ENCODE data around the gene THEM4.
"Not testable (repeated sequence)": the region's sequence is repeated elsewhere in the genome, so short reads cannot be mapped to it uniquely, and the experiment has no call there.

The THEM4 gene

GRCh38 chr1:151858030-151858746 is 51.1 kb downstream of the THEM4 start:
- no peak for DNase-seq

GRCh38 chr1:151855933-151856332 is 53.4 kb downstream of the THEM4 start:
- no peak for DNase-seq

GRCh38 chr1:151855516-151855915 is 53.8 kb downstream of the THEM4 start:
- DNase-seq, result not testable (repeated sequence)

- no peak for DNase-seq
These were observed 54.7 kb downstream of the THEM4 start for GRCh38 chr1:151854658-151855057.

- DNase-seq, result no peak
These were observed 55.8 kb downstream of the THEM4 start, which contains the start of gene THEM5 for GRCh38 chr1:151853411-151853943. THEM5 (minus strand) TSS chr1:151853712; CDS start chr1:151853565, 147 bp downstream.

- no peak for DNase-seq
These were observed 56.6 kb downstream of the THEM4 start for GRCh38 chr1:151852733-151853132.

DNA sequence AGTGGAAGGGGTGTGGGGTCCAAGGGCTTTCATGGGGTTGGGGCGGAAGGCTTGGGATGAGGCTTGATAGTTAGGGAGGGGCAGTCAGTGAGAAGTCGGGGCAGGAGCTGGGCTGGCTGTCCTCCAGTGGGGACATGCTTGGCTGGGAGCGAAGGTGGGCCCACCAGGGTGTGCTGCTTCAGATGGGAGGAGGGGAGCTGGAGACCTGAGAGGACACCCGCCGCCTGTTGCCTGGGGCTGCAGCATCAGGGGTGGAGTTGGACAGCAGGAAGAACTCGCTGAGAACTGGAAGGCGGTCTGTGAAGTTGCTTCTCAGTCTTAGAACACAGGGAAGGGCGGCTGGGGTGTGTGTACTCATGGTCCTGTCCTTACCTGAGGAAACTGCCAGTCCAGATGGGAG is 57.4 kb downstream of the THEM4 start:
- DNase-seq, result no peak

DNA sequence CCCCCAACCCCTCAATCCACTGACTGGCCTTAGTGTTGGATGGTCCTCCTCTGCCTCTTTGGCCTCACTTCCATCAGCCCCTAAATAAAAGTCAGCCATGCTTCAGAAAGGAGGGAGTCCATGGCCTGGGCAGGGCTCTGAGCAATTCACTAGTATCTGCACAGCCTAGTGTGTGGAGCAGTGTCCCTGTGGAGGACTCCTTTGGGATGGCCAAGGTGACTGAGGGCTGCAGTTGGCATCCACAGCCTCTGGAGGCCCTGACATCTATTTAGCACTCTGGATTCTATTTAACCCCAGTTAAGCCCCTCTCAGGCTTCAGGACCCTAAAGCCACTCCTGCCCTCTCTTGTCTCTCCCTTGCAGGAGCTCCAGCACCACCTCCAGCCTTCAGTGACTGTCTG is 59.4 kb downstream of the THEM4 start:
- DNase-seq, result no peak

DNA sequence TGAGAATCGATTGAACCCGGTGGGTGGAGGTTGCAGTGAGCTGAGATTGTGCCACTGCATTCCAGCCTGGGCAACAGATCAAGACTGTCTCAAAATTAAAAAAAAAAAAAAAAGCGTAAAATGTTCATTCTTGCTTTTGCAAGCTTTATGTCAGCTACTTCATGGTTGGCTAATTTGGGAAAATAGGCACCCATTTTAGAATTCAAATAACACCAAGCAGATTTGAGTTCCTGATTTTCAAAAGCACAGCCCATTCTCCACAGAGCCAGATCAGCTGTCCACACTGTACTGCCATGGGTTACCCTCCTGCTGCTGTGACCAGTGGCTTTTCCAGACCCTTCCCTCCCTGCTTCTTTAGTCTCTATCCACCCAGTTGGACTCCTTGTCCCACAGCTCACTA is 60.2 kb downstream of the THEM4 start:
- no peak for DNase-seq

DNA sequence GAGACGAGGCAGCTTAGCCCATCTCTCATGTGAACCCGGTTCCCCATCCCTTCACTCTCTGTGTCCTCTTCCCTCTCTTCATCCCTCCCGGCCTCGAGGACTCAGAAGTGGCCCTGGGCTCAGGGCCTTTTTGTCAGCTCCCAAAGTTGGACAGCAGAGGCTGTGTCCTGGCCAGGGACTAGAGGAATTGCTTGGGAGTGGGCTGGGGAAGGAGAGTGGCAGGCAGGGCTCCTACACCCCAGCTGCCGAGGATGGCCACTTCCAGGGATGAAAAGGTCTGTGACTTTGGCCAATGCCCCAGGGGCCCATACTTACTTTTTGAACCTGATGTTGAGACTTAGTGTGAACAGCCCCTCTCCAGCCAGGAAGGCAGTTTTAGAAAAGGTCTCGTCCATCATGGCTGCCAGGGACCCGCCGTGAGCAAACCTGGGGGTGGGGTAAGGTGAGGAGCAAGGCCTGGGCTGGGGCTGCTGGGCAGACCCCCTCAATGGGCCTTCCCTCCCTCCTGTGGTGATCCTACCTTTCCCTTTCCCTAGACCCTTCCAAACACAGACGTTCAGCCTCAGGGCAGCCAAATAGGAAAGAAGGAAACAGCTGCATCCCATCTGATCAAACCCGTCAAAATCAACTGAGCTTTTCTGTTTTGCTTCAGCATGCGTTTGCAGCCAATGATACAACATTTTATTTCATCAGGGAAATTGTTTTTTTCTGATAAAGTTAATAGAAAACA is 61.3 kb downstream of the THEM4 start:
- DNase-seq, result no peak

DNA sequence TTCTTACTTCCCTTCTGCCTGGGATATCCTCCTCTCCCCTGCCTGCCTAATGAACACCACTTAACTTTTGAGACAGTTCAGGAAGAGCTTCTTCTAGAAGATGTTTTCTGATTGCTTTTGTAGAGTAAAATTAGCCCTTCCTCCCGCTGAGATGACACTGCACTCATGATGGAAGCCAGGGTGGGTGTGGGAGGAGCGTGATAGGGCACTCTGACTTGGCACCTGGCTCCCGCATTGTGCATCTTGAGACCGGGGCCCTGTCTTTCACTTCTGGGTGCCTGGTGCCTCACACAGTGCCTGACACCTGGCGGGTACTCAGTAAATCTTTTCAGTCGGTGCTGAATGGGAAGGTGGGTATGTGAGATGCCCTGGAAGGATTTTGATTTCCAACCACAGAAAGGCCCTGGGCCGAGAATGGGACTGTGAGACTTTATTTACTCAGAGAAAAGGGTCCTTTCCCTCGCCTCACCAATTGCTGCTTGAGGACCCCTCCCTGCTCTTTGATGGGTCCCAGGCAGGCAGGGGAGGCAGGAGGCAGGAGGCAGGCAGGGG is 62.5 kb downstream of the THEM4 start:
- DNase-seq, result no peak

DNA sequence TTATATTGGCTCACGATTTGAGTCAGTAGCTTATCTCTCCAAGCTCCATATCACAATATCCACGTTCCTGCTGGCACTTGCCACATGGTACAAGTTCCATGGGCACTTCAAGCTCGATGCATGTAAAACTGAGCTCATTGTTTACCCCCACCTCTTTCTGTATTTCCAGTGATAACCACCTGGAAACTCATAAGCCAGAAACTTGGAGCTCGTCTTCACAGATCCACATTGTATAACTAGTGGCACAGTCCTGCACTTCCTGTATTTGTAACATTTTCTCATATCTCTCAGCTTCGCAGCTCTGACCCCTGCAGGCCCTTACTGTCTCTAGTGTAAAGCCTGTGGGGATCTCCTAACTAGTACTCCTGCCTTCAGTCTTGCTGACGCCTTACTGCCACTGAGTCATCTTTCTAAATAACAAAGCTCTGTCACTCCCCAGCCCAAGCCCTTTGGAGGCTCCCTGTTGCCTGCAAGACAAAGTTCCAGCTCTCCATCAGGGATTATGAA is 63.2 kb downstream of the THEM4 start:
- no peak for DNase-seq

DNA sequence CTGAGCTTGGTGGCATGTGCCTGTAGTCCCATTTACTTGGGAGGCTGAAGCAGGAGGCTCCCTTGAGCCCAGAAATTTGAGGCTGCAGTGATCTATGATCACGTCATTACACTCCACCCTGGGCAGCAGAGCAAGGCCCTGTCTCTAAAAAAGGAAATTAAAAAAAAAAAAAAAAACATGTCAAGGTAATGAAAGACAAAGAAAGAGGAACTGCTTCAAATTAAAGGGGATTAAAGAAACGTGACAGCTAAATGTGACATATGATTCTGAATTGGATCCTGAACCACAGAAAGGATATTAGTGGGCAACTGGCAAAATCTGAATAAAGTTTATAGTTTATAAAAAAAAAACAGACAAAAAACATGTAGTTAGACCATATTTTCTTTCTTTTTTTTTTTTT is 65.9 kb downstream of the THEM4 start:
- DNase-seq, result no peak

DNA sequence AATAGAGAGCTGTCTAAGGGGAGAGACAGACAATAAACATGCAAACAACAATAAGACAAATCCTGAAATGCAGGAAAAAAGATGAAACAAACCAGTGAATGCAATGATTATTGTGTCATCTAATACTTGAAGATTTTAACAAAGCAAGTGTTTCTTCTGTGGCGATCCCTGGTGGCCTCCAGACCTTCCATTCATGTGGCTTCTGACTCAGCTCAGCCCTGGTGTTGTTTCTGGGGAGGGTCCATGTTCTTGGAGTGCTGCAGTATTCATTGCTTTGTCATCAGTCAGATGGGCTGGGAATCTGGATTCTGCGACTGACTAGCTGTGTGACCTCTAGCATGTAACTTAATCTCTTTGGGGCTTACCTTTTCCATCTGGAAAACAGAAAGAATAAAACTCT is 68.2 kb downstream of the THEM4 start:
- no peak for DNase-seq

GRCh38 chr1:151840421-151840820 is 68.9 kb downstream of the THEM4 start:
- no peak for DNase-seq

DNA sequence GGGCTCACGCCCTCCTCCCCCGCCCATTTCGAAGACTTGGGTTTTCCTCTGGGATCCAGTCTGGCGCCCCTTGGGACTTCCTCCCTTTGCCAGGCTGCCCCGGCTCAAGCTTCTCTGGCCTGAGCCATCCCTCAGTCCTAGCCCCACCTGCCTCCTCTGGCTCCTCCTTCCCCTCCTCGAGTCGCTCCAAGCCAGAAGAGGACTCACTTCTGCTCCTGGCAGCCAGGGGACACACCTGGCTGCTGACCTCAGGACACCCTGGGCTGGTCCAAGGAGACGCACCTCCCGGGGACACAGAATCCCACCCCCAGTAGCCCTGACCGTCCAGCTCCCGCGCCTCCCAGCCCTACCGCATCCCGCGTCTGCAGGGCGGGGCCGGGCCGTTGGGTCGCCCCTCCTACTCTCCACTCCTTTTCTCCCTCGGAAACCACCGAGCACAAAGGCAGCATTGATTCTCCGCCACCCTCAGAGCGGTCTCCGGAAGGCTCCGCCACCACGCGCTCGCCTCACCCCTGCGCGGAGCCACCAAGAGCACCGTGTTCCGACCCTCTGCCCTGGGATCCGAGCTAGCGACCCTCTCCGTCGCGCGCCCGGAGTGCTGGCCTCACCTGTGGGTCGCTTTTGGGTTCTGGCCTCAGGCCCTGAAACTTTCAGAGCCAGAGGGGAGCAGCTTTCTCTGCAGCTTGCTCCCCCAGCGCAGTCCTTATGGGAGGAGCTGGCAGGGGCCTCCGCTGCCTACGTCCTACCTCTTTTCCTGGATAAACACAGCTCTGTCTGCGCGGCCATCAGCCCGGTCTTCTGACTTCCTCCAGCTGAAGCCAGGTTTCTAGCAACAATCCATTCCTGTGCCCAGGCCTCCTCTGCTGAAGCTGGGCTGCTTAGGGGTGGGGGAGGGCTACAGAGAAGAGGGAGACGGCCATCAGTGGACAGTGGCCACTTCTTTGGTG is 69.6 kb downstream of the THEM4 start, which contains the start of gene C2CD4D:
Gene C2CD4D, minus strand, starts transcription at position 364 of the 947 bp plus-strand sequence. CDS start 831 bp downstream, outside the sequence.
- DNase-seq, result peak; percentile 68

- DNase-seq, result no peak
These were observed 70.3 kb downstream of the THEM4 start for GRCh38 chr1:151839082-151839412.

GRCh38 chr1:151838222-151839081 is 70.9 kb downstream of the THEM4 start:
- peak; percentile 43 for DNase-seq

- no peak for DNase-seq
These were observed 71.5 kb downstream of the THEM4 start for GRCh38 chr1:151837884-151838221.

- no peak for DNase-seq
These were observed 72.1 kb downstream of the THEM4 start for GRCh38 chr1:151837197-151837596.

DNA sequence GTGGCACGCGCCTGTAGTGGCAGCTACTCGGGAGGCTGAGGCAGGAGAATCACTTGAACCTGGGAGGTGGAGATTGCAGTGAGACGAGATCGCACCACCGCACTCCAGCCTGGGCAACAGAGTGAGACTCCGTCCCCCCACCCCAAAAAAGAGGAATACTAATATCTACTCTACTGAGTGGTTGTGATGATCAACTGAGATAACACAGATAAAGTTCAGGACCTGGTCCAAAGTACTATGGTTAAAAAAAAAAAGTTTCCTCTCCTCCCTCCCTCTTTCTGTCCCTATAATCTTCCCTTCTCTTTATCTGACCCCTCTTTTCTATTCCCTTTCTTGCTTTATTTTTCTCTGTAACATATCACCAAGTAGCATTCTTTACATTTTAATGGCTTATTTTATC is 73.7 kb downstream of the THEM4 start:
- no peak for DNase-seq

DNA sequence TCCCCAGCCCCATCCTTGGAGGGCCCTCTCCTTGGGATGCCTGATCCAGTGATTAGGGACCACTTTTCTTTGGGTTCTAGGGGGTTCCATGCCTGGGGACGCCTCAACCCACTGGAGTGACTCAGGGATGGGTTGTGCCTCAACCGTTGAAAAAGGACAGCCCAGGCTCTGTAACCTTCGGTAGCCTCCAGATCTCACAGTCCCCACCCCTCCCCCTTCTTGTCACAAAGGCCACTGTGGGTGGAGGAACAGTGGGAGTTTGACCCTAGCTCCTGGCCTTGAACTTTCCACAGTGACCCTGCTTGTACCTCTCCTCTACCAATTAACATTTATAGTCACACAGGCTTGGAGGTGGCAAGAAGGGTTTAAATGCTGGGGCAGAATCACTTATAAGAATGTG is 75.1 kb downstream of the THEM4 start:
- DNase-seq, result no peak
